Upper lobe of right lung (tissue), 1 donor: Measurements from ENCODE around the gene PPP2R5C. TPM values are rescaled to one million over a fixed set of nuclear protein-coding genes. Genes with fewer than 3 reads are reported as not detected.

ENCODE experiments used
- ATAC-seq: fragments of 200-7000 bp; cut with Tn5 transposase; one replicate; pipeline ENCODE4 v1.9.1; 2020; ENCODE audit warnings: mild to moderate bottlenecking, moderate library complexity
- DNase-seq: peaks from one replicate; pipeline ENCODE4 v3.0.0-alpha.2; 2020
- H3K27ac ChIP-seq: fragments of 200-600 bp; one replicate; pipeline ENCODE4 v1.8.0; 2022
- H3K27me3 ChIP-seq: fragments of 200-600 bp; one replicate; pipeline ENCODE4 v1.8.0; 2022; ENCODE audit warnings: mild to moderate bottlenecking
- H3K36me3 ChIP-seq: fragments of 200-600 bp; one replicate; pipeline ENCODE4 v1.8.0; 2022
- H3K4me1 ChIP-seq: fragments of 200-600 bp; one replicate; pipeline ENCODE4 v1.8.0; 2022
- H3K4me3 ChIP-seq: fragments of 200-600 bp; one replicate; pipeline ENCODE4 v1.8.0; 2022; ENCODE audit warnings: mild to moderate bottlenecking
- H3K9me3 ChIP-seq: fragments of 200-600 bp; one replicate; pipeline ENCODE4 v1.8.0; 2022
- CTCF ChIP-seq: fragments of 200-600 bp; IDR thresholded peaks from one replicate; pipeline ENCODE4 v1.8.0; 2022; ENCODE audit warnings: antibody characterized with exemption
- intact Hi-C: fragments of 100-400 bp; cut with DNase I; formaldehyde crosslinking; loops from one replicate; pipeline ENCODE4 v1.11.0; 2022
- total RNA-seq: library from RNA; stranded (reverse); fragmentation: NEBNext Ultra II Directional; extraction: Animal tissue kit (Norgen Biotek cat#: 25700); gene quantifications from one replicate; pipeline ENCODE4 v1.2.1, GENCODE V29; 2021
- donor health status: DM: no; HTN: yes; CAD: no; lungs with severe emphysema.

Gene PPP2R5C
- total RNA-seq, 1 donor from 2014 or later = 165 TPM

- TF ChIP-seq CTCF = no peak
- intact Hi-C loops = no loop called here
- Histone ChIP-seq H3K27me3 (no peaks in the 10 kb centered on the region), H3K36me3 (peaks cover 29% of the 10 kb centered on the region), H3K4me3 (no peak overlapping the region), H3K9me3 (no peaks in the 10 kb centered on the region), H3K4me1 (peaks cover 35% of the 10 kb centered on the region), H3K27ac (peak overlapping the region; percentile 61)
- ATAC-seq (peak; percentile 84), DNase-seq (no peak)
These were observed 97.5 kb downstream of the PPP2R5C start for GRCh38 chr14:101858791-101859537.

- intact Hi-C loops = no loop called here
- no peak for TF ChIP-seq CTCF
- Histone ChIP-seq H3K27me3 (no peaks in the 10 kb centered on the region), H3K4me3 (no peak overlapping the region), H3K36me3 (peaks cover 33% of the 10 kb centered on the region), H3K4me1 (peaks cover 29% of the 10 kb centered on the region), H3K9me3 (no peaks in the 10 kb centered on the region), H3K27ac (peak overlapping the region; percentile 61)
- DNase-seq (no peak), ATAC-seq (peak; percentile 32)
These were observed 98.0 kb downstream of the PPP2R5C start for GRCh38 chr14:101859538-101859902.

- Histone ChIP-seq H3K9me3 (no peaks in the 10 kb centered on the region), H3K27me3 (no peaks in the 10 kb centered on the region), H3K36me3 (peaks cover 36% of the 10 kb centered on the region), H3K4me1 (peaks cover 25% of the 10 kb centered on the region), H3K27ac (peak overlapping the region; percentile 61), H3K4me3 (no peak overlapping the region)
- no peak for TF ChIP-seq CTCF
- intact Hi-C loops = no loop called here
- ATAC-seq (no peak), DNase-seq (no peak)
These were observed 98.4 kb downstream of the PPP2R5C start for GRCh38 chr14:101859958-101860357.

GRCh38 chr14:101861464-101861863 lies 100.0 kb downstream of the PPP2R5C start:
- TF ChIP-seq CTCF = no peak
- intact Hi-C loops = no loop called here
- Histone ChIP-seq H3K4me1 (peaks cover 17% of the 10 kb centered on the region), H3K4me3 (no peak overlapping the region), H3K27ac (no peak overlapping the region), H3K36me3 (peaks cover 36% of the 10 kb centered on the region), H3K9me3 (no peaks in the 10 kb centered on the region), H3K27me3 (no peaks in the 10 kb centered on the region)
- DNase-seq (no peak), ATAC-seq (peak; percentile 62)

- Histone ChIP-seq H3K27me3 (no peaks in the 10 kb centered on the region), H3K4me3 (no peak overlapping the region), H3K4me1 (peaks cover 17% of the 10 kb centered on the region), H3K9me3 (no peaks in the 10 kb centered on the region), H3K27ac (no peak overlapping the region), H3K36me3 (peaks cover 33% of the 10 kb centered on the region)
- DNase-seq (no peak), ATAC-seq (no peak)
- no peak for TF ChIP-seq CTCF
- intact Hi-C loops = no loop called here
These were observed 100.7 kb downstream of the PPP2R5C start for GRCh38 chr14:101862177-101862576.
